GM23338 (cell line): ENCODE measurements around the gene PLAA. TPM values are rescaled to one million over a fixed set of nuclear protein-coding genes. Genes with fewer than 3 reads are reported as not detected.

Source experiments
- ATAC-seq: fragments of 200-7000 bp; cut with Tn5 transposase; 3 replicates; pipeline ENCODE4 v1.9.1; 2020
- DNase-seq: peaks from one replicate; pipeline ENCODE4 v3.0.0-alpha.2; 2015; ENCODE audit warnings: low spot score
- H2AFZ ChIP-seq: fragments of 200-600 bp; sonication (generic); 2 replicates; pipeline ENCODE4 v1.8.0; 2016; ENCODE audit warnings: antibody characterized with exemption, mild to moderate bottlenecking, moderate library complexity
- H3F3A ChIP-seq: fragments of 200-600 bp; sonication (generic); replicated peaks from 2 replicates; pipeline ENCODE4 v1.8.0; 2017; ENCODE audit warnings: antibody characterized with exemption, mixed run types, low read depth
- H3K27ac ChIP-seq: fragments of 200-600 bp; sonication (generic); 2 replicates; pipeline ENCODE4 v1.6.1; 2016; ENCODE audit warnings: low read depth
- H3K27me3 ChIP-seq: fragments of 200-600 bp; sonication (generic); 2 replicates; pipeline ENCODE4 v1.8.0; 2016; ENCODE audit warnings: mild to moderate bottlenecking, mixed run types, moderate library complexity; ENCODE audit not compliant: insufficient read depth
- H3K36me3 ChIP-seq: fragments of 200-600 bp; sonication (generic); 2 replicates; pipeline ENCODE4 v1.8.0; 2016; ENCODE audit warnings: mild to moderate bottlenecking; ENCODE audit not compliant: insufficient read depth
- H3K4me1 ChIP-seq: fragments of 200-600 bp; sonication (generic); 2 replicates; pipeline ENCODE4 v1.8.0; 2016; ENCODE audit warnings: mild to moderate bottlenecking, moderate library complexity; ENCODE audit not compliant: insufficient read depth
- H3K4me2 ChIP-seq: fragments of 200-600 bp; sonication (generic); 2 replicates; pipeline ENCODE4 v1.7.1; 2017; ENCODE audit warnings: mixed run types
- H3K4me3 ChIP-seq: fragments of 200-600 bp; sonication (generic); 2 replicates; pipeline ENCODE4 v1.6.1; 2016; ENCODE audit warnings: mixed run types
- H3K79me2 ChIP-seq: fragments of 200-600 bp; sonication (generic); replicated peaks from 2 replicates; pipeline ENCODE4 v1.8.0; 2017; ENCODE audit warnings: mild to moderate bottlenecking; ENCODE audit not compliant: insufficient read depth
- H3K9me2 ChIP-seq: fragments of 200-600 bp; sonication (generic); 2 replicates; pipeline ENCODE4 v1.8.0; 2017; ENCODE audit not compliant: insufficient read depth
- H4K20me1 ChIP-seq: fragments of 200-600 bp; sonication (generic); replicated peaks from 2 replicates; pipeline ENCODE4 v1.8.0; 2017; ENCODE audit warnings: mild to moderate bottlenecking; ENCODE audit not compliant: insufficient read depth
- H3K27ac Mint-ChIP-seq: 2 replicates; pipeline ENCODE4 v1.8.0; 2020; ENCODE audit warnings: inconsistent platforms, mild to moderate bottlenecking, moderate library complexity, mixed read lengths
- H3K27me3 Mint-ChIP-seq: 3 replicates; pipeline ENCODE4 v1.8.0; 2022; ENCODE audit warnings: low read depth, mild to moderate bottlenecking, moderate library complexity, mixed read lengths, inconsistent platforms; ENCODE audit not compliant: insufficient read depth, poor library complexity
- H3K36me3 Mint-ChIP-seq: 3 replicates; pipeline ENCODE4 v1.8.0; 2021; ENCODE audit warnings: low read depth, mild to moderate bottlenecking, inconsistent platforms, moderate library complexity, mixed read lengths
- H3K4me1 Mint-ChIP-seq: 3 replicates; pipeline ENCODE4 v1.8.0; 2020; ENCODE audit warnings: mild to moderate bottlenecking, inconsistent platforms, mixed read lengths
- H3K4me3 Mint-ChIP-seq: 3 replicates; pipeline ENCODE4 v1.8.0; 2021; ENCODE audit warnings: moderate library complexity, mild to moderate bottlenecking, inconsistent platforms, mixed read lengths
- H3K9me3 Mint-ChIP-seq: 3 replicates; pipeline ENCODE4 v1.8.0; 2020; ENCODE audit warnings: moderate library complexity, mild to moderate bottlenecking, inconsistent platforms, mixed read lengths
- CREB1 ChIP-seq: fragments of 250-450 bp; sonication (Bioruptor Pico); IDR thresholded peaks from 2 replicates; pipeline ENCODE4 v1.5.0; 2020; ENCODE audit warnings: low read depth, mild to moderate bottlenecking, moderate library complexity
- EZH2 ChIP-seq: fragments of 200-600 bp; sonication (generic); IDR thresholded peaks from one replicate; pipeline ENCODE4 v1.8.0; 2017; ENCODE audit warnings: antibody characterized with exemption, mild to moderate bottlenecking, low read depth; ENCODE audit not compliant: unreplicated experiment
- EZH2phosphoT487 ChIP-seq: fragments of 200-600 bp; sonication (generic); IDR thresholded peaks from one replicate; pipeline ENCODE4 v1.8.1; 2018; ENCODE audit warnings: antibody characterized with exemption; ENCODE audit not compliant: unreplicated experiment
- NANOG ChIP-seq: IDR thresholded peaks from 2 replicates; pipeline ENCODE4 v1.6.1; 2016; ENCODE audit warnings: antibody characterized with exemption, borderline replicate concordance
- POLR2AphosphoS5 ChIP-seq: IDR thresholded peaks from 2 replicates; pipeline ENCODE4 v1.6.1; 2016; ENCODE audit warnings: antibody characterized with exemption, low read depth
- STAT1 ChIP-seq: IDR thresholded peaks from one replicate; pipeline ENCODE4 v1.6.1; 2016; ENCODE audit warnings: antibody characterized with exemption; ENCODE audit not compliant: unreplicated experiment
- ZNF331 ChIP-seq: fragments of 250-450 bp; sonication (Bioruptor Pico); IDR thresholded peaks from 2 replicates; pipeline ENCODE4 v1.5.0; 2020; ENCODE audit warnings: low read depth, mild to moderate bottlenecking, moderate library complexity
- polyA plus RNA-seq: library from polyadenylated mRNA; unstranded; fragments of >200 nt; fragmentation: Nextera tagmentation; extraction: Ambion mirVana; gene quantifications from 2 replicates; pipeline ENCODE4 v1.2.1, GENCODE V29; 2016
- total RNA-seq: library from RNA; depleted of rRNA; stranded (reverse); fragments of >200 nt; shearing (Covaris generic); gene quantifications from 2 replicates; pipeline ENCODE4 v1.2.3, GENCODE V29; 2014
- TF ChIP-seq, protein P1 (sequence below): fragments of 250-450 bp; sonication (Bioruptor Pico); IDR thresholded peaks from 2 replicates; pipeline ENCODE4 v1.5.0; 2020; ENCODE audit warnings: mild to moderate bottlenecking, moderate library complexity

The PLAA gene
- total and polyA plus RNA-seq, 2 experiments from 2014 or later: 24.8 to 72.1 TPM

DNA sequence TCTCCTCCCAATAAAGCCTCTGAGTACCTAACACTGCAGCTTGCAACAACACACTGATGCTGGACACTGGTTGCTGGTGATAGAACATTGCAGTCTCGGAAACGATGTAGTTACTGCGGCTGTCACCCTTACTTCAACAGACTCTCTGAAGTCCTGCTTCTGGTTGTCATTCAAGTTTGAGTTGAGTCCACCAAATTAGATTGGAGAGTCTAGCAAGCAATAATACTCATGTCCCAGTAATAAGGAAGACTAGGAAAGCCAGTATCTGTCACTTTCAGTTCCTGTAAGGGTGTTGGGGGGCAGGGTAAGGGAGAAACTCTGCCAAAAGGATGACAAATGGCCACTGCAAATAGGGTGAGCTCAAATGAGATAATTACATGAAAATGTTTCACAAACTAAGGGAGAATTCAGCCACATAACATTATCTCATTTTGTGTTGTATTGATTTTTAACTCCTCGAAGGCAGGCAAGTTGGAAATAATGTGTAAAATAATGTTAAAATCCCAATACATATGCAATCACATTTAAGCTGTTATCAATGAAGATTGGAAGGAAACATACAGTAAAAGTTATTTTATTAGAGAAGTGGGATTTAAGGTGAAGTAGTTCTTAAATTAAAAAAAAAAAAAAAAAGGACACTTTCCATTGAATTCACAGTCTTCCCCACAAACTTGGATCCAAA is 8.3 kb upstream of the PLAA start (continued):
- TF ChIP-seq, protein P1, sequence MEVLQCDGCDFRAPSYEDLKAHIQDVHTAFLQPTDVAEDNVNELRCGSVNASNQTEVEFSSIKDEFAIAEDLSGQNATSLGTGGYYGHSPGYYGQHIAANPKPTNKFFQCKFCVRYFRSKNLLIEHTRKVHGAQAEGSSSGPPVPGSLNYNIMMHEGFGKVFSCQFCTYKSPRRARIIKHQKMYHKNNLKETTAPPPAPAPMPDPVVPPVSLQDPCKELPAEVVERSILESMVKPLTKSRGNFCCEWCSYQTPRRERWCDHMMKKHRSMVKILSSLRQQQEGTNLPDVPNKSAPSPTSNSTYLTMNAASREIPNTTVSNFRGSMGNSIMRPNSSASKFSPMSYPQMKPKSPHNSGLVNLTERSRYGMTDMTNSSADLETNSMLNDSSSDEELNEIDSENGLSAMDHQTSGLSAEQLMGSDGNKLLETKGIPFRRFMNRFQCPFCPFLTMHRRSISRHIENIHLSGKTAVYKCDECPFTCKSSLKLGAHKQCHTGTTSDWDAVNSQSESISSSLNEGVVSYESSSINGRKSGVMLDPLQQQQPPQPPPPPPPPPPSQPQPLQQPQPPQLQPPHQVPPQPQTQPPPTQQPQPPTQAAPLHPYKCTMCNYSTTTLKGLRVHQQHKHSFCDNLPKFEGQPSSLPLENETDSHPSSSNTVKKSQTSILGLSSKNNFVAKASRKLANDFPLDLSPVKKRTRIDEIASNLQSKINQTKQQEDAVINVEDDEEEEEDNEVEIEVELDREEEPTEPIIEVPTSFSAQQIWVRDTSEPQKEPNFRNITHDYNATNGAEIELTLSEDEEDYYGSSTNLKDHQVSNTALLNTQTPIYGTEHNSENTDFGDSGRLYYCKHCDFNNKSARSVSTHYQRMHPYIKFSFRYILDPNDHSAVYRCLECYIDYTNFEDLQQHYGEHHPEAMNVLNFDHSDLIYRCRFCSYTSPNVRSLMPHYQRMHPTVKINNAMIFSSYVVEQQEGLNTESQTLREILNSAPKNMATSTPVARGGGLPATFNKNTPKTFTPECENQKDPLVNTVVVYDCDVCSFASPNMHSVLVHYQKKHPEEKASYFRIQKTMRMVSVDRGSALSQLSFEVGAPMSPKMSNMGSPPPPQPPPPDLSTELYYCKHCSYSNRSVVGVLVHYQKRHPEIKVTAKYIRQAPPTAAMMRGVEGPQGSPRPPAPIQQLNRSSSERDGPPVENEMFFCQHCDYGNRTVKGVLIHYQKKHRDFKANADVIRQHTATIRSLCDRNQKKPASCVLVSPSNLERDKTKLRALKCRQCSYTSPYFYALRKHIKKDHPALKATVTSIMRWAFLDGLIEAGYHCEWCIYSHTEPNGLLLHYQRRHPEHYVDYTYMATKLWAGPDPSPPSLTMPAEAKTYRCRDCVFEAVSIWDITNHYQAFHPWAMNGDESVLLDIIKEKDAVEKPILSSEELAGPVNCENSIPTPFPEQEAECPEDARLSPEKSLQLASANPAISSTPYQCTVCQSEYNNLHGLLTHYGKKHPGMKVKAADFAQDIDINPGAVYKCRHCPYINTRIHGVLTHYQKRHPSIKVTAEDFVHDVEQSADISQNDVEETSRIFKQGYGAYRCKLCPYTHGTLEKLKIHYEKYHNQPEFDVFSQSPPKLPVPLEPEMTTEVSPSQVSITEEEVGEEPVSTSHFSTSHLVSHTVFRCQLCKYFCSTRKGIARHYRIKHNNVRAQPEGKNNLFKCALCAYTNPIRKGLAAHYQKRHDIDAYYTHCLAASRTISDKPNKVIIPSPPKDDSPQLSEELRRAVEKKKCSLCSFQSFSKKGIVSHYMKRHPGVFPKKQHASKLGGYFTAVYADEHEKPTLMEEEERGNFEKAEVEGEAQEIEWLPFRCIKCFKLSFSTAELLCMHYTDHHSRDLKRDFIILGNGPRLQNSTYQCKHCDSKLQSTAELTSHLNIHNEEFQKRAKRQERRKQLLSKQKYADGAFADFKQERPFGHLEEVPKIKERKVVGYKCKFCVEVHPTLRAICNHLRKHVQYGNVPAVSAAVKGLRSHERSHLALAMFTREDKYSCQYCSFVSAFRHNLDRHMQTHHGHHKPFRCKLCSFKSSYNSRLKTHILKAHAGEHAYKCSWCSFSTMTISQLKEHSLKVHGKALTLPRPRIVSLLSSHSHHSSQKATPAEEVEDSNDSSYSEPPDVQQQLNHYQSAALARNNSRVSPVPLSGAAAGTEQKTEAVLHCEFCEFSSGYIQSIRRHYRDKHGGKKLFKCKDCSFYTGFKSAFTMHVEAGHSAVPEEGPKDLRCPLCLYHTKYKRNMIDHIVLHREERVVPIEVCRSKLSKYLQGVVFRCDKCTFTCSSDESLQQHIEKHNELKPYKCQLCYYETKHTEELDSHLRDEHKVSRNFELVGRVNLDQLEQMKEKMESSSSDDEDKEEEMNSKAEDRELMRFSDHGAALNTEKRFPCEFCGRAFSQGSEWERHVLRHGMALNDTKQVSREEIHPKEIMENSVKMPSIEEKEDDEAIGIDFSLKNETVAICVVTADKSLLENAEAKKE: no peak
- no peak for TF ChIP-seq STAT1

DNA sequence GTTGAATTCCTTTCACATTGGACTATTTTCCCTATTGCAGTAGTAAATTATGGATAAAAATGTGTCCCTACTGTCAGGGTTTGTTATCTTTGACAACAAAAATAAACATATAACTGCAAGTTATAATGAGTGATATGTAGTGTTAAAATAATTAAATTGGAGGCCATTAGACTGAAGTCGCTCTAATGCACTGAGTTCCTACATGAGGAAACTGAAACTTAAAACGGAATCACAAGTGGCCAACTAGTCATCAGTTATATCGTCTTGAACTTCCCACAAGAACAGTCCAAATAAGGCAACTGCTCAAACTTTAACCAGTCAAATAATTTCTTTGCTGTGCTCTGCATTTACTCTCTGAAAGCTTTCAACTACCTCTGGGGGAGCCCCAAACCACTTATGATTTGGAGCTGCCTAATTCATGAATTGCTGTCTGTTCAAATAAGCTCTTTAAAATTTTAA is 7.0 kb upstream of the PLAA start:
- Mint-ChIP-seq H3K4me1 (peaks cover 13% of the 10 kb centered on the region), H3K4me3 (no peak overlapping the region), H3K36me3 (no peaks in the 10 kb centered on the region), H3K9me3 (no peaks in the 10 kb centered on the region), H3K27me3 (no peaks in the 10 kb centered on the region), H3K27ac (no peak overlapping the region)
- Histone ChIP-seq H3K9me2 (no peaks in the 10 kb centered on the region), H3F3A (no peaks in the 10 kb centered on the region), H4K20me1 (no peaks in the 10 kb centered on the region), H3K27me3 (no peaks in the 10 kb centered on the region), H3K27ac (no peak overlapping the region), H3K36me3 (no peaks in the 10 kb centered on the region), H3K79me2 (peaks cover 8% of the 10 kb centered on the region; the same call in 1 of the 2 replicates), H3K4me2 (no peak overlapping the region), H2AFZ (no peak overlapping the region), H3K4me3 (no peak overlapping the region), H3K4me1 (peaks cover 10% of the 10 kb centered on the region; the same call in 1 of the 2 replicates)
- ATAC-seq: no peak
- DNase-seq: no peak
- TF ChIP-seq, protein P1: no peak
- no peak for TF ChIP-seq CREB1
- TF ChIP-seq ZNF331 (CRISPR knock-in tag): no peak
- no peak for TF ChIP-seq EZH2
- TF ChIP-seq POLR2AphosphoS5: no peak
- no peak for TF ChIP-seq NANOG
- no peak for TF ChIP-seq EZH2phosphoT487
